Measurements from ENCODE around the gene AIPL1.

The AIPL1 gene

GRCh38 chr17:6394055-6394606 lies 40.8 kb downstream of the AIPL1 start:
- H3K4me1 ChIP-seq (ENCODE audit: control insufficient read depth, low read depth, low read length), result peaks cover 7% of the 10 kb centered on the region
- H3K36me3 ChIP-seq (ENCODE audit: control insufficient read depth, low read depth, low read length), result no peaks in the 10 kb centered on the region
- no peak overlapping the region for H3K9ac ChIP-seq (ENCODE audit: low read length)
- no peaks in the 10 kb centered on the region for H3K9me3 ChIP-seq (ENCODE audit: control insufficient read depth, low read depth, low read length)
- no peak overlapping the region for H3K4me3 ChIP-seq (ENCODE audit: low read length)
- H3K27ac ChIP-seq (ENCODE audit: low read length), result no peak overlapping the region
- H3K27me3 ChIP-seq (ENCODE audit: control insufficient read depth, insufficient read depth, low read length), result no peaks in the 10 kb centered on the region

- no peak overlapping the region for H3K9ac ChIP-seq (ENCODE audit: low read length)
- peaks cover 7% of the 10 kb centered on the region for H3K4me1 ChIP-seq (ENCODE audit: control insufficient read depth, low read depth, low read length)
- no peaks in the 10 kb centered on the region for H3K27me3 ChIP-seq (ENCODE audit: control insufficient read depth, insufficient read depth, low read length)
- H3K9me3 ChIP-seq (ENCODE audit: control insufficient read depth, low read depth, low read length), result no peaks in the 10 kb centered on the region
- no peak overlapping the region for H3K4me3 ChIP-seq (ENCODE audit: low read length)
- no peaks in the 10 kb centered on the region for H3K36me3 ChIP-seq (ENCODE audit: control insufficient read depth, low read depth, low read length)
- H3K27ac ChIP-seq (ENCODE audit: low read length), result no peak overlapping the region
Measured at GRCh38 chr17:6393351-6393952, 41.5 kb downstream of the AIPL1 start.

- Histone ChIP-seq H3K27ac (ENCODE audit: low read length) (no peak overlapping the region), H3K9me3 (ENCODE audit: control insufficient read depth, low read depth, low read length) (no peaks in the 10 kb centered on the region), H3K27me3 (ENCODE audit: control insufficient read depth, insufficient read depth, low read length) (no peaks in the 10 kb centered on the region), H3K36me3 (ENCODE audit: control insufficient read depth, low read depth, low read length) (no peaks in the 10 kb centered on the region), H3K9ac (ENCODE audit: low read length) (no peak overlapping the region), H3K4me1 (ENCODE audit: control insufficient read depth, low read depth, low read length) (peaks cover 7% of the 10 kb centered on the region), H3K4me3 (ENCODE audit: low read length) (no peak overlapping the region)
Measured at GRCh38 chr17:6392609-6393350, 42.1 kb downstream of the AIPL1 start.

GRCh38 chr17:6388416-6388815 lies 46.5 kb downstream of the AIPL1 start:
- Histone ChIP-seq H3K27ac (ENCODE audit: low read length) (no peak overlapping the region), H3K4me1 (ENCODE audit: control insufficient read depth, low read depth, low read length) (no peaks in the 10 kb centered on the region), H3K4me3 (ENCODE audit: low read length) (no peak overlapping the region), H3K9ac (ENCODE audit: low read length) (no peak overlapping the region), H3K27me3 (ENCODE audit: control insufficient read depth, insufficient read depth, low read length) (no peaks in the 10 kb centered on the region), H3K9me3 (ENCODE audit: control insufficient read depth, low read depth, low read length) (no peaks in the 10 kb centered on the region), H3K36me3 (ENCODE audit: control insufficient read depth, low read depth, low read length) (no peaks in the 10 kb centered on the region)

- Histone ChIP-seq H3K36me3 (ENCODE audit: control insufficient read depth, low read depth, low read length) (no peaks in the 10 kb centered on the region), H3K4me1 (ENCODE audit: control insufficient read depth, low read depth, low read length) (no peaks in the 10 kb centered on the region), H3K27me3 (ENCODE audit: control insufficient read depth, insufficient read depth, low read length) (no peaks in the 10 kb centered on the region), H3K27ac (ENCODE audit: low read length) (no peak overlapping the region), H3K9me3 (ENCODE audit: control insufficient read depth, low read depth, low read length) (no peaks in the 10 kb centered on the region), H3K4me3 (ENCODE audit: low read length) (no peak overlapping the region), H3K9ac (ENCODE audit: low read length) (no peak overlapping the region)
Measured at GRCh38 chr17:6387858-6388257, 47.1 kb downstream of the AIPL1 start.

- Histone ChIP-seq H3K27me3 (ENCODE audit: control insufficient read depth, insufficient read depth, low read length) (no peaks in the 10 kb centered on the region), H3K4me3 (ENCODE audit: low read length) (no peak overlapping the region), H3K27ac (ENCODE audit: low read length) (no peak overlapping the region), H3K36me3 (ENCODE audit: control insufficient read depth, low read depth, low read length) (no peaks in the 10 kb centered on the region), H3K9ac (ENCODE audit: low read length) (no peak overlapping the region), H3K9me3 (ENCODE audit: control insufficient read depth, low read depth, low read length) (no peaks in the 10 kb centered on the region), H3K4me1 (ENCODE audit: control insufficient read depth, low read depth, low read length) (no peaks in the 10 kb centered on the region)
Measured at GRCh38 chr17:6387442-6387841, 47.5 kb downstream of the AIPL1 start.

- Histone ChIP-seq H3K9me3 (ENCODE audit: control insufficient read depth, low read depth, low read length) (no peaks in the 10 kb centered on the region), H3K9ac (ENCODE audit: low read length) (no peak overlapping the region), H3K36me3 (ENCODE audit: control insufficient read depth, low read depth, low read length) (no peaks in the 10 kb centered on the region), H3K4me1 (ENCODE audit: control insufficient read depth, low read depth, low read length) (no peaks in the 10 kb centered on the region), H3K27ac (ENCODE audit: low read length) (no peak overlapping the region), H3K4me3 (ENCODE audit: low read length) (no peak overlapping the region), H3K27me3 (ENCODE audit: control insufficient read depth, insufficient read depth, low read length) (no peaks in the 10 kb centered on the region)
Measured at GRCh38 chr17:6386041-6386630, 48.8 kb downstream of the AIPL1 start.

GRCh38 chr17:6384481-6384880 lies 50.4 kb downstream of the AIPL1 start:
- no peaks in the 10 kb centered on the region for H3K27me3 ChIP-seq (ENCODE audit: control insufficient read depth, insufficient read depth, low read length)
- H3K36me3 ChIP-seq (ENCODE audit: control insufficient read depth, low read depth, low read length), result no peaks in the 10 kb centered on the region
- H3K4me1 ChIP-seq (ENCODE audit: control insufficient read depth, low read depth, low read length), result no peaks in the 10 kb centered on the region
- H3K9ac ChIP-seq (ENCODE audit: low read length), result no peak overlapping the region
- H3K27ac ChIP-seq (ENCODE audit: low read length), result no peak overlapping the region
- no peak overlapping the region for H3K4me3 ChIP-seq (ENCODE audit: low read length)
- no peaks in the 10 kb centered on the region for H3K9me3 ChIP-seq (ENCODE audit: control insufficient read depth, low read depth, low read length)

- Histone ChIP-seq H3K9me3 (ENCODE audit: control insufficient read depth, low read depth, low read length) (peaks cover 4% of the 10 kb centered on the region), H3K27me3 (ENCODE audit: control insufficient read depth, insufficient read depth, low read length) (no peaks in the 10 kb centered on the region), H3K4me1 (ENCODE audit: control insufficient read depth, low read depth, low read length) (peaks cover 6% of the 10 kb centered on the region), H3K9ac (ENCODE audit: low read length) (no peak overlapping the region), H3K4me3 (ENCODE audit: low read length) (no peak overlapping the region), H3K36me3 (ENCODE audit: control insufficient read depth, low read depth, low read length) (no peaks in the 10 kb centered on the region), H3K27ac (ENCODE audit: low read length) (no peak overlapping the region)
Measured at GRCh38 chr17:6381526-6382465, 53.1 kb downstream of the AIPL1 start.

GRCh38 chr17:6380915-6381438 lies 53.9 kb downstream of the AIPL1 start:
- H3K4me3 ChIP-seq (ENCODE audit: low read length), result no peak overlapping the region
- H3K27me3 ChIP-seq (ENCODE audit: control insufficient read depth, insufficient read depth, low read length), result no peaks in the 10 kb centered on the region
- H3K36me3 ChIP-seq (ENCODE audit: control insufficient read depth, low read depth, low read length), result no peaks in the 10 kb centered on the region
- peaks cover 4% of the 10 kb centered on the region for H3K9me3 ChIP-seq (ENCODE audit: control insufficient read depth, low read depth, low read length)
- H3K9ac ChIP-seq (ENCODE audit: low read length), result no peak overlapping the region
- peaks cover 6% of the 10 kb centered on the region for H3K4me1 ChIP-seq (ENCODE audit: control insufficient read depth, low read depth, low read length)
- H3K27ac ChIP-seq (ENCODE audit: low read length), result no peak overlapping the region

GRCh38 chr17:6377906-6378305 lies 57.0 kb downstream of the AIPL1 start:
- Histone ChIP-seq H3K27ac (ENCODE audit: low read length) (no peak overlapping the region), H3K27me3 (ENCODE audit: control insufficient read depth, insufficient read depth, low read length) (no peaks in the 10 kb centered on the region), H3K4me3 (ENCODE audit: low read length) (no peak overlapping the region), H3K36me3 (ENCODE audit: control insufficient read depth, low read depth, low read length) (no peaks in the 10 kb centered on the region), H3K9me3 (ENCODE audit: control insufficient read depth, low read depth, low read length) (peaks cover 4% of the 10 kb centered on the region), H3K4me1 (ENCODE audit: control insufficient read depth, low read depth, low read length) (peaks cover 22% of the 10 kb centered on the region), H3K9ac (ENCODE audit: low read length) (no peak overlapping the region)
